ENCODE results near the gene PALMD. TPM values are rescaled to one million over a fixed set of nuclear protein-coding genes. Genes with fewer than 3 reads are reported as not detected.

The PALMD gene
- total RNA-seq, 2 experiments from 2014 or later: not detected

GRCh38 chr1:99641558-99641957, 4.4 kb upstream of the PALMD start:
- peaks cover 2% of the 10 kb centered on the region for H3K4me1 Mint-ChIP-seq
- POLR2A ChIA-PET: no interaction called here
- no peaks in the 10 kb centered on the region for H3K9me3 Mint-ChIP-seq
- no peak overlapping the region for H3K27ac Mint-ChIP-seq
- no peak overlapping the region for H3K4me3 Mint-ChIP-seq
- no peaks in the 10 kb centered on the region for H3K36me3 Mint-ChIP-seq
- no peak for DNase-seq
- ATAC-seq (ENCODE audit: low read depth): no peak
- peaks cover 14% of the 10 kb centered on the region for H3K27me3 Mint-ChIP-seq

- H3K36me3 Mint-ChIP-seq: no peaks in the 10 kb centered on the region
Measured at GRCh38 chr1:99642053-99642452, 3.9 kb upstream of the PALMD start.

GRCh38 chr1:99643021-99643779, 2.7 kb upstream of the PALMD start:
- POLR2A ChIA-PET: no interaction called here
- no peak for DNase-seq
- no peak for ATAC-seq (ENCODE audit: low read depth)
- Mint-ChIP-seq H3K27ac (no peak overlapping the region), H3K27me3 (peaks cover 24% of the 10 kb centered on the region), H3K4me1 (peaks cover 2% of the 10 kb centered on the region), H3K4me3 (no peak overlapping the region), H3K9me3 (no peaks in the 10 kb centered on the region), H3K36me3 (no peaks in the 10 kb centered on the region)

More at GRCh38 chr1:99642053-99642452, 3.9 kb upstream of the PALMD start:
- Mint-ChIP-seq H3K27ac (no peak overlapping the region), H3K9me3 (no peaks in the 10 kb centered on the region), H3K27me3 (peaks cover 19% of the 10 kb centered on the region), H3K4me1 (peaks cover 2% of the 10 kb centered on the region), H3K4me3 (no peak overlapping the region)
- no peak for ATAC-seq (ENCODE audit: low read depth)
- no peak for DNase-seq
- POLR2A ChIA-PET: no interaction called here

- peaks cover 2% of the 10 kb centered on the region for H3K4me1 Mint-ChIP-seq
- H3K27me3 Mint-ChIP-seq: peaks cover 34% of the 10 kb centered on the region
- no peak for DNase-seq
- ATAC-seq (ENCODE audit: low read depth): no peak
- H3K4me3 Mint-ChIP-seq: no peak overlapping the region
- H3K27ac Mint-ChIP-seq: no peak overlapping the region
- POLR2A ChIA-PET: no interaction called here
- H3K36me3 Mint-ChIP-seq: no peaks in the 10 kb centered on the region
- no peaks in the 10 kb centered on the region for H3K9me3 Mint-ChIP-seq
Measured at GRCh38 chr1:99644279-99645004, 1.5 kb upstream of the PALMD start.

- Mint-ChIP-seq H3K4me1 (peaks cover 2% of the 10 kb centered on the region), H3K27me3 (peaks cover 37% of the 10 kb centered on the region), H3K27ac (no peak overlapping the region), H3K9me3 (no peaks in the 10 kb centered on the region), H3K36me3 (no peaks in the 10 kb centered on the region), H3K4me3 (no peak overlapping the region)
- no peak for ATAC-seq (ENCODE audit: low read depth)
- POLR2A ChIA-PET: interaction anchor here (0.7 kb wide), 1 partner anchor 16 kb away, joined by 3 read pairs; no protein-coding TSS in a partner anchor
- no peak for DNase-seq
Measured at GRCh38 chr1:99645203-99645602, 710 bp upstream of the PALMD start.

- Mint-ChIP-seq H3K4me3 (no peak overlapping the region), H3K36me3 (no peaks in the 10 kb centered on the region), H3K9me3 (no peaks in the 10 kb centered on the region), H3K27me3 (peaks cover 37% of the 10 kb centered on the region), H3K4me1 (peaks cover 2% of the 10 kb centered on the region), H3K27ac (no peak overlapping the region)
- POLR2A ChIA-PET: no interaction called here
- ATAC-seq (ENCODE audit: low read depth): no peak
- no peak for DNase-seq
Measured at GRCh38 chr1:99646868-99647267, 955 bp downstream of the PALMD start.

- Mint-ChIP-seq H3K4me1 (peaks cover 2% of the 10 kb centered on the region), H3K4me3 (no peak overlapping the region), H3K36me3 (no peaks in the 10 kb centered on the region), H3K9me3 (no peaks in the 10 kb centered on the region), H3K27me3 (peaks cover 39% of the 10 kb centered on the region), H3K27ac (no peak overlapping the region)
- POLR2A ChIA-PET: no interaction called here
- ATAC-seq (ENCODE audit: low read depth) (no peak), DNase-seq (no peak)
Measured at GRCh38 chr1:99647490-99647889, 1.6 kb downstream of the PALMD start.

GRCh38 chr1:99648107-99648506, 2.2 kb downstream of the PALMD start:
- Mint-ChIP-seq H3K36me3 (no peaks in the 10 kb centered on the region), H3K9me3 (no peaks in the 10 kb centered on the region), H3K27me3 (peaks cover 39% of the 10 kb centered on the region), H3K27ac (no peak overlapping the region), H3K4me1 (peaks cover 2% of the 10 kb centered on the region), H3K4me3 (no peak overlapping the region)
- DNase-seq: no peak
- ATAC-seq (ENCODE audit: low read depth): no peak
- POLR2A ChIA-PET: no interaction called here

- Mint-ChIP-seq H3K4me3 (no peak overlapping the region), H3K27me3 (peaks cover 41% of the 10 kb centered on the region), H3K36me3 (no peaks in the 10 kb centered on the region), H3K4me1 (peaks cover 2% of the 10 kb centered on the region), H3K27ac (no peak overlapping the region), H3K9me3 (no peaks in the 10 kb centered on the region)
- POLR2A ChIA-PET: no interaction called here
- ATAC-seq (ENCODE audit: low read depth): no peak
- DNase-seq: no peak
Measured at GRCh38 chr1:99650030-99650429, 4.1 kb downstream of the PALMD start.

GRCh38 chr1:99650773-99651437, 5.0 kb downstream of the PALMD start:
- H3K27ac Mint-ChIP-seq: no peak overlapping the region
- peaks cover 2% of the 10 kb centered on the region for H3K4me1 Mint-ChIP-seq
- no peaks in the 10 kb centered on the region for H3K36me3 Mint-ChIP-seq
- DNase-seq: no peak
- ATAC-seq (ENCODE audit: low read depth): no peak
- POLR2A ChIA-PET: no interaction called here
- peaks cover 36% of the 10 kb centered on the region for H3K27me3 Mint-ChIP-seq
- no peaks in the 10 kb centered on the region for H3K9me3 Mint-ChIP-seq
- no peak overlapping the region for H3K4me3 Mint-ChIP-seq

GRCh38 chr1:99652881-99653281, 7.0 kb downstream of the PALMD start:
- Mint-ChIP-seq H3K36me3 (no peaks in the 10 kb centered on the region), H3K4me3 (no peak overlapping the region), H3K27ac (no peak overlapping the region), H3K27me3 (peaks cover 20% of the 10 kb centered on the region), H3K4me1 (no peaks in the 10 kb centered on the region), H3K9me3 (no peaks in the 10 kb centered on the region)
- POLR2A ChIA-PET: no interaction called here
- ATAC-seq (ENCODE audit: low read depth): no peak
- DNase-seq: no peak

- no peaks in the 10 kb centered on the region for H3K36me3 Mint-ChIP-seq
- no peaks in the 10 kb centered on the region for H3K9me3 Mint-ChIP-seq
- no peak overlapping the region for H3K4me3 Mint-ChIP-seq
- peaks cover 11% of the 10 kb centered on the region for H3K27me3 Mint-ChIP-seq
- no peak overlapping the region for H3K27ac Mint-ChIP-seq
- H3K4me1 Mint-ChIP-seq: no peaks in the 10 kb centered on the region
- no peak for DNase-seq
- ATAC-seq (ENCODE audit: low read depth): no peak
- POLR2A ChIA-PET: no interaction called here
Measured at GRCh38 chr1:99655376-99655775, 9.5 kb downstream of the PALMD start.

GRCh38 chr1:99656701-99657100, 10.8 kb downstream of the PALMD start:
- Mint-ChIP-seq H3K4me3 (no peak overlapping the region), H3K27ac (no peak overlapping the region), H3K36me3 (no peaks in the 10 kb centered on the region), H3K4me1 (no peaks in the 10 kb centered on the region), H3K9me3 (no peaks in the 10 kb centered on the region), H3K27me3 (peaks cover 11% of the 10 kb centered on the region)
- ATAC-seq (ENCODE audit: low read depth) (no peak), DNase-seq (no peak)
- POLR2A ChIA-PET: no interaction called here
